Measurements from ENCODE around the gene JAK3. TPM values are rescaled to one million over a fixed set of nuclear protein-coding genes. Genes with fewer than 3 reads are reported as not detected.

JAK3 gene
- total and polyA plus RNA-seq, 2 of the 8 experiments (the other 6 are each of a cell fraction or from before 2014, with no cell fraction given) = 4.0 to 4.7 TPM

DNA sequence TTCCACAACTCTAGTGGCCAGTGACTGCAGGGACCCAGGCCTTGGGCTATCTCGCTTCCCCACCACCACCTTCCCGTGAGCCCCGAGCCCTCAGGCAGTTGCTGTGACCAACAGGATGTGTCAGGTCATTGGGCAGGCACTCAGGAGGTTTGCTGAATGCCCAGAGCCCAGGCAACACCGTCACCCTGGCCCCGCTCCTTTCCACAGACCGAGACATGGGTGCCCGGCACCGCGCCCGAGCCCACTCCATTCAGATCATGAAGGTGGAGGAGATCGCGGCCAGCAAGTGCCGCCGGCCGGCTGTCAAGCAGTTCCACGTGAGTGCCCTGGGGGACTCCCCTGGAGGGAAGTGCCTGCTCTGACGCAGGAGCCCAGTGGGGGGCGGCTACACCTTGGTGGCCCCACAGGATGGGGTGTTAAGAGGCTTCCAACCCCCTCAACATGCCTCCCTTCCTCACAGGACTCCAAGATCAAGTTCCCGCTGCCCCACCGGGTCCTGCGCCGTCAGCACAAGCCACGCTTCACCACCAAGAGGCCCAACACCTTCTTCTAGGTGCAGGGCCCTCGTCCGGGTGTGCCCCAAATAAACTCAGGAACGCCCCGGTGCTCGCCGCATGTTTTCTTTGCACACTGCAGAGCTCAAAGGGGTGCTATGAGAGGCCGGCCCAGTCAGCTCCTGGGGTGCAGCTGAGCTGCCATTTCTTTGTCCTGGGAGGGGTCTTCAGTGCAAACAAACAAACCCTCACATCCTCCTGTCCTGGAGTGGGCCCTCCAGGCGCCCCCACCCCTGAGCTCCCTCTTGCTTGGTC is 15.1 kb upstream of the JAK3 start:
- Histone ChIP-seq H4K8ac (ENCODE audit: extremely low read depth, insufficient read depth, low read length) (peak overlapping the region; percentile 73; the same call in 1 of the 2 replicates), H4K20me1 (replicated peaks in 1 of 2; ENCODE audit: control insufficient read depth in 1 of 2, insufficient read depth in 2 of 2, low read length in 2 of 2) (peaks cover 18 to 26% of the 10 kb centered on the region in 2 experiments), H2AK5ac (ENCODE audit: low read depth, low read length) (no peak overlapping the region), H3K14ac (ENCODE audit: insufficient read length) (no peak overlapping the region), H4K91ac (replicated peaks; ENCODE audit: insufficient read length, low read length) (no peak overlapping the region), H3K18ac (ENCODE audit: extremely low read depth, low read length) (no peak overlapping the region), H2AFZ (ENCODE audit: low read length) (no peak overlapping the region), H2BK20ac (ENCODE audit: low read length) (no peak overlapping the region), H3K79me1 (ENCODE audit: low read depth, low read length) (peaks cover 6% of the 10 kb centered on the region; the same call in 1 of the 2 replicates), H3K27ac (ENCODE audit: low read depth, low read length) (0 out of 2 replicates have a peak overlapping the region, but pooled peaks have one; percentile 2), H3K23me2 (ENCODE audit: low read depth, low read length) (peaks cover 20% of the 10 kb centered on the region), H3K56ac (replicated peaks; ENCODE audit: insufficient read length, low read depth, low read length) (no peak overlapping the region), H4K5ac (ENCODE audit: insufficient read length, low read depth, low read length) (no peak overlapping the region), H3K9ac (replicated peaks in 1 of 4; ENCODE audit: extremely low read depth in 1 of 4, low read depth in 3 of 4, low read length in 3 of 4) (no peak overlapping the region; a peak in 1 of 7 replicates), H2BK15ac (ENCODE audit: low read length) (no peak overlapping the region), H3K9me3 (ENCODE audit: insufficient read depth in 2 of 2, low read depth in 1 of 2, low read length in 1 of 2) (no peaks in the 10 kb centered on the region), H3K4ac (replicated peaks; ENCODE audit: insufficient read length, low read depth, low read length) (no peak overlapping the region), H3K27me3 (replicated peaks in 1 of 4; ENCODE audit: control insufficient read depth in 3 of 4, extremely low read depth in 1 of 4, insufficient read depth in 3 of 4, low read length in 3 of 4) (no peaks in the 10 kb centered on the region), H3K4me2 (ENCODE audit: insufficient read depth in 1 of 2, low read depth in 2 of 2, low read length in 2 of 2) (no peak overlapping the region), H2BK5ac (ENCODE audit: low read depth, low read length) (no peak overlapping the region), H3K36me3 (ENCODE audit: control insufficient read depth in 2 of 4, insufficient read depth in 4 of 4, low read length in 3 of 4) (peaks cover 32 to 51% (median 40%) of the 10 kb centered on the region in 4 experiments), H2BK120ac (replicated peaks; ENCODE audit: low read depth, low read length) (no peak overlapping the region), H3K23ac (ENCODE audit: insufficient read length) (no peak overlapping the region), H2BK12ac (ENCODE audit: low read depth, low read length) (no peak overlapping the region), H3K79me2 (ENCODE audit: control insufficient read depth in 1 of 2, insufficient read depth in 2 of 2, low read length in 2 of 2) (peaks cover 15 to 28% of the 10 kb centered on the region in 2 experiments), H3K4me3 (ENCODE audit: extremely low read depth in 1 of 4, insufficient read depth in 2 of 4, low read depth in 3 of 4, low read length in 4 of 4) (no peak overlapping the region), H3K4me1 (replicated peaks in 1 of 4; ENCODE audit: control insufficient read depth in 3 of 4, insufficient read depth in 4 of 4, low read length in 3 of 4) (peaks cover 0 to 13% (median 6%) of the 10 kb centered on the region in 4 experiments; a peak in 6 of 7 replicates)
- TF ChIP-seq POLR2A (IDR thresholded peaks at IDR 0.05; ENCODE audit: control extremely low read depth in 1 of 2, low read depth in 2 of 2, low read length in 2 of 2) (peak in 1 of 2 experiments; percentile 42; a peak in 1 of 3 replicates), HDAC6 (IDR thresholded peaks at IDR 0.05; ENCODE audit: low read depth, low read length) (no peak), CHD1 (IDR thresholded peaks at IDR 0.05; ENCODE audit: low read depth, low read length) (no peak), POLR2AphosphoS5 (IDR thresholded peaks at IDR 0.05; ENCODE audit: low read depth, low read length) (0 out of 2 replicates have a peak, but pooled peaks have one; percentile 72), SIRT6 (IDR thresholded peaks at IDR 0.05; ENCODE audit: low read length) (no peak)
- DNase-seq (ENCODE audit: low read depth in 1 of 2, low spot score in 2 of 2) = no peak
- WGBS, 2 experiments (ENCODE audit: extremely low coverage in 1 of 2, insufficient coverage in 1 of 2, insufficient read length in 1 of 2, insufficient replicate concordance in 2 of 2, low coverage in 1 of 2, low lambda C conversion rate in 2 of 2, missing lambda C conversion rate in 1 of 2) = 92% methylated on average over 25 of the region's 31 CpGs; no CpG with 5 or more reads in 1 of the 2 experiments
- FAIRE-seq = no peak
- ChIA-PET POLR2A (ENCODE audit: partially characterized antibody) (interaction anchor here (0.6 to 20.2 kb wide), 24 partner anchors 7 to 484 kb away, joined by 3 to 392 read pairs (median 5); partner anchors contain the start of genes CCDC124, JAK3 and SLC5A5), CTCF (ENCODE audit: partially characterized antibody) (interaction anchor here (1.1 to 1.8 kb wide), 3 partner anchors 8 to 75 kb away, joined by 3 to 5 read pairs (median 4); partner anchors contain the start of gene CCDC124)

Measured in H1 (cell line).